ENCODE results near the gene MYCL.

DNA sequence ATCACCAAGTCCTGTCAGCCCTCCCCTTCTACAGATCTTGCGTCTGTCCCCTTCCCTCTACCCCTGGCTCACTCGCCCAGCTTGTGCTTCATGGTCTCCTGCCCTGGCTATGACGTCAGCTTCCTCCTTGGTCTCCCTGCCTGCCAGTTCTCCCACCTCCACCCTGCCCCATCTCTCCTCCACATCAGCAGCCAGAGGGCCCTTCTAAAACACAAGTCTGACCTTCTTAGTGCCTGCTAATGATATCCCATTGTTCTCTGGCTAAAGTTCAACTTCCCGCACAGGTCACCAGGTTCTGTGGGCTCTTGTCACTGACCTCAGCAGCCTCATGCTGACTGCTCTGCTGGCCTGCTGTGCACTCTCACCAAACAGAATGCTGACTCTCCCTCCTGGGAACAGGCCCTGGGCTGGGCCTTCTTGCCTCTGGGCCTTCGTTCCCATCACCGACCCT lies 24.7 kb upstream of the MYCL start:
- TF ChIP-seq, protein P1, sequence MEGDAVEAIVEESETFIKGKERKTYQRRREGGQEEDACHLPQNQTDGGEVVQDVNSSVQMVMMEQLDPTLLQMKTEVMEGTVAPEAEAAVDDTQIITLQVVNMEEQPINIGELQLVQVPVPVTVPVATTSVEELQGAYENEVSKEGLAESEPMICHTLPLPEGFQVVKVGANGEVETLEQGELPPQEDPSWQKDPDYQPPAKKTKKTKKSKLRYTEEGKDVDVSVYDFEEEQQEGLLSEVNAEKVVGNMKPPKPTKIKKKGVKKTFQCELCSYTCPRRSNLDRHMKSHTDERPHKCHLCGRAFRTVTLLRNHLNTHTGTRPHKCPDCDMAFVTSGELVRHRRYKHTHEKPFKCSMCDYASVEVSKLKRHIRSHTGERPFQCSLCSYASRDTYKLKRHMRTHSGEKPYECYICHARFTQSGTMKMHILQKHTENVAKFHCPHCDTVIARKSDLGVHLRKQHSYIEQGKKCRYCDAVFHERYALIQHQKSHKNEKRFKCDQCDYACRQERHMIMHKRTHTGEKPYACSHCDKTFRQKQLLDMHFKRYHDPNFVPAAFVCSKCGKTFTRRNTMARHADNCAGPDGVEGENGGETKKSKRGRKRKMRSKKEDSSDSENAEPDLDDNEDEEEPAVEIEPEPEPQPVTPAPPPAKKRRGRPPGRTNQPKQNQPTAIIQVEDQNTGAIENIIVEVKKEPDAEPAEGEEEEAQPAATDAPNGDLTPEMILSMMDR (IDR thresholded peaks at IDR 0.05 in 8 of 11, conservative IDR thresholded peaks at IDR 0.05 in 3 of 11), result no peak
- no peak for TF ChIP-seq POLR2A (IDR thresholded peaks at IDR 0.05)

Data from spleen (tissue), 7 donors.